ENCODE data around the gene TCF19. TPM values are rescaled to one million over a fixed set of nuclear protein-coding genes. Genes with fewer than 3 reads are reported as not detected.
"Not testable (repeated sequence)": the region's sequence is repeated elsewhere in the genome, so short reads cannot be mapped to it uniquely, and the experiment has no call there.

Gene TCF19
- total RNA-seq, 6 experiments from 2014 or later = 14.2 to 32.9 (median 29.6) TPM

DNA sequence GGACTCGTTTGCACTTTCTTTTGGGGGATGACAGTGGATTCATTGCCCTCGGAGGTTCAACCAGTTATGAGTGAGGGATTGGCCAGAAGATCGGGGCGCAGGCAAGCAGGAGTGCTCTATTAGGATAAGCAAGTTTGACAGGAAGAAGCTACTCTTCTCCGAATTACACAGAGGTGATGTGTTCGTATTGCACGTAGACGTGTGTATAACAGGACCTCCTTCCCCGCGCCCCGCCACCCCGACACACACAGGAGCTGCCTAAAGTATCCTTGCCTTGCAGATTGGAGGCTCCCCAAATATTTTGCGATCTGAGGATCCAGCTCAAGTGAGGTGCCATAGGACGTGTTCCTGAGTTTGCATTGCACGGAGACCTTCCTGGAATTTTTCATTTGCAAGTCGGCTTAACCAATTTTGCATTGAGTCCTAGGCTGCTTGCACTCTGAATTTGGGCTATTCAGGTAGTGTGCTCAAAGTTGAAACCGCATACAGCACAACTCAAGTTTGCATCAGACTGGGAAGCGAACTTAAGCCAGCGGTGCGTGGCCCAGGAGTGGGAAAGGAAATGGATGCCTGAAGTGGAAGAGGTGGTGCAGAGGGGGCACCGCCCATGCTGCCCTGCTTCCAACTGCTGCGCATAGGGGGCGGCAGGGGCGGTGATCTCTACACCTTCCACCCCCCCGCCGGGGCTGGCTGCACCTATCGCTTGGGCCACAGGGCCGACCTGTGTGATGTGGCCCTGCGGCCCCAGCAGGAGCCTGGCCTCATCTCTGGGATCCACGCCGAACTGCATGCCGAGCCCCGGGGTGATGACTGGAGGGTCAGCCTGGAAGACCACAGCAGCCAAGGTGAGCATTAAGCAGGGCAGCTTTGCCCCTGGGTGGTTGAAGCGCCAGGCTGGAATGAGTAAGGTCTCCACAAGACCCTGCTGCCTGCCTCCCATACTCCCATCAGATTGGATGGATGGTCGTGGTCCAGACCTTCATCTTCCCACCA lies 770 bp downstream of the TCF19 start:
- Mint-ChIP-seq H3K27ac (peak overlapping the region; percentile 83), H3K27me3 (ENCODE audit: insufficient read depth) (peaks cover 1% of the 10 kb centered on the region; the same call in 1 of the 2 replicates), H3K4me3 (peak overlapping the region; percentile 98), H3K9me3 (no peaks in the 10 kb centered on the region), H3K36me3 (ENCODE audit: low read depth) (peaks cover 15% of the 10 kb centered on the region), H3K4me1 (ENCODE audit: low read depth) (peaks cover 46% of the 10 kb centered on the region)
- no peak for DNase-seq
- TF ChIP-seq, protein P1, sequence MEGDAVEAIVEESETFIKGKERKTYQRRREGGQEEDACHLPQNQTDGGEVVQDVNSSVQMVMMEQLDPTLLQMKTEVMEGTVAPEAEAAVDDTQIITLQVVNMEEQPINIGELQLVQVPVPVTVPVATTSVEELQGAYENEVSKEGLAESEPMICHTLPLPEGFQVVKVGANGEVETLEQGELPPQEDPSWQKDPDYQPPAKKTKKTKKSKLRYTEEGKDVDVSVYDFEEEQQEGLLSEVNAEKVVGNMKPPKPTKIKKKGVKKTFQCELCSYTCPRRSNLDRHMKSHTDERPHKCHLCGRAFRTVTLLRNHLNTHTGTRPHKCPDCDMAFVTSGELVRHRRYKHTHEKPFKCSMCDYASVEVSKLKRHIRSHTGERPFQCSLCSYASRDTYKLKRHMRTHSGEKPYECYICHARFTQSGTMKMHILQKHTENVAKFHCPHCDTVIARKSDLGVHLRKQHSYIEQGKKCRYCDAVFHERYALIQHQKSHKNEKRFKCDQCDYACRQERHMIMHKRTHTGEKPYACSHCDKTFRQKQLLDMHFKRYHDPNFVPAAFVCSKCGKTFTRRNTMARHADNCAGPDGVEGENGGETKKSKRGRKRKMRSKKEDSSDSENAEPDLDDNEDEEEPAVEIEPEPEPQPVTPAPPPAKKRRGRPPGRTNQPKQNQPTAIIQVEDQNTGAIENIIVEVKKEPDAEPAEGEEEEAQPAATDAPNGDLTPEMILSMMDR (IDR thresholded peaks at IDR 0.05) = peak; percentile 46

DNA sequence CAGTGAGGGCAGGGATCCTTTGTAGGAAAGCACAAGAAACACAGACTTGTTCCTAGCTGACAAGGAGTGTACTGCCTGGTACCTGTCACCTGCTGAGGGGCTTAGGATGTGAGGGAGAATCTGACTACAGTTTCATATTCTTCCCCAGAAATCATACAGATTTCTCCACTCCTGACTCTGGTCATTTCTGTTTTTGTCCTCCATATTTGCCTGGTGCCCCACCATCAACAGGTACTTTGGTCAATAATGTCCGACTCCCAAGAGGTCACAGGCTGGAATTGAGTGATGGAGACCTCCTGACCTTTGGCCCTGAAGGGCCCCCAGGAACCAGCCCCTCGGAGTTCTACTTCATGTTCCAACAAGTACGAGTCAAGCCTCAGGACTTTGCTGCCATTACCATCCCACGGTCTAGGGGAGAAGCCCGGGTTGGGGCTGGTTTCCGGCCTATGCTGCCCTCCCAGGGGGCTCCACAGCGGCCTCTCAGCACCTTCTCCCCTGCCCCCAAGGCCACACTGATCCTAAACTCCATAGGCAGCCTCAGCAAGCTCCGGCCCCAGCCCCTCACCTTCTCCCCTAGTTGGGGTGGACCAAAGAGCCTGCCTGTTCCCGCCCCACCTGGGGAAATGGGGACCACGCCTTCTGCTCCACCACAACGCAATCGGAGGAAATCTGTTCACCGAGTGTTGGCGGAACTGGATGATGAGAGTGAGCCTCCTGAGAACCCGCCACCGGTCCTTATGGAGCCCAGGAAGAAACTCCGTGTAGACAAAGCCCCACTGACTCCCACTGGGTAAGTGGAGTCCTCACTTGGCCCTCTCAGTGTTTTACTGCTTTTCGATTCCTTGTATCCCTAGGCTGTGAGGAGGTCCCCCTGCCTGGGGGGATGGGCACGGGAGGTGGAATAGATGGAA lies 3.1 kb downstream of the TCF19 start:
- Mint-ChIP-seq H3K27ac (no peak overlapping the region), H3K36me3 (ENCODE audit: low read depth) (peaks cover 5% of the 10 kb centered on the region; the same call in 1 of the 2 replicates), H3K27me3 (ENCODE audit: insufficient read depth) (no peaks in the 10 kb centered on the region; the same call in 1 of the 2 replicates), H3K9me3 (no peaks in the 10 kb centered on the region), H3K4me3 (no peak overlapping the region), H3K4me1 (ENCODE audit: low read depth) (peaks cover 46% of the 10 kb centered on the region)
- TF ChIP-seq, protein P1 (IDR thresholded peaks at IDR 0.05) = no peak
- DNase-seq = no peak

DNA sequence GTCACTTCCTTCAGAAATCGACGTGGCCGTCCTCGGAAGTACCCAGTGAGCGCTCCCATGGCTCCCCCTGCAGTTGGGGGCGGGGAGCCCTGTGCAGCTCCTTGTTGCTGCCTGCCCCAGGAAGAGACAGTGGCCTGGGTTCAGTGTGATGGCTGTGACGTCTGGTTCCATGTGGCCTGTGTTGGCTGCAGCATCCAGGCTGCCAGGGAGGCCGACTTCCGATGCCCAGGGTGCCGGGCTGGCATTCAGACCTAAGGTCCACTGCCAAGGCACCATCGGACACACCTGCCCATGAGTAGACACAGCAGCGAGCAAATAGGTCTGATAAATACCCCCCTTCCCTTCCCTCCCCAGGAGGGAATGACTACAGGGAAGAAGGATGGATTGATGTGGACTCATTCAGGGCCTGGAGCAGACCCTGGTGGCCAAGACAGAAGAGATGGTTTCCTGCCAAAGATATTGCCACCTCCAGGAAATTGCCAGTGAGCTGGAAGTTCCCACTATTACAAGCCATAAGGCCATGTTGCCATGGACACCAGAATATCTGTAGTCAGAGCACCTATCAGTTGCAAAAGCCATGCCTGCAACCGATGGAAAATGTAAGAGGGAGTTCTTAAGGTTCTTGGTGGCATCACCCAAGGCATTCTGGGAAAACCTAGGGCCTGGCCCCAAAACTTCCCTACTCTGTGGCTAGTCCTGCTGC lies 4.2 kb downstream of the TCF19 start:
- peaks cover 36% of the 10 kb centered on the region for H3K4me1 Mint-ChIP-seq (ENCODE audit: low read depth)
- 0 out of 2 replicates have a peak, but pooled peaks cover 6% of the 10 kb centered on the region for H3K36me3 Mint-ChIP-seq (ENCODE audit: low read depth)

DNA sequence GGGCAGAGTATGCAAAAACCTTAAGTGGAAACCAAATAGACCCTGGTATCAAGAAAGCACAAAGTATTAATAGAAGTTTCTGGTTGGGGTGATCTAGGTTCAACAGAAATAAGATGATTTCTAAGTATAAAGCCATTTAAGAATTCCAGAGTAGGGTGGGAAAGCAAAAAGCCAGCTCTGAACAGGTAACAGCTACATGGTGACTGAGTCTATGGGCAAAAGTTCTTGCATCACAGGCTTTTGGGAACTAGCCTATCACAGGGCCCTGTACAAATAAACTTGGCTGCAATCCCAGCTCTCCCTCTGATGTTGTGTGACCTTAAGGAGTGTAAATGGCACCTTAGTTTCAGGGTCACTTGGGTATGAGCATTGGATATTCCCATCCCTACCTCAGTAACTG lies 5.5 kb downstream of the TCF19 start:
- Mint-ChIP-seq H3K36me3 (ENCODE audit: low read depth) (0 out of 2 replicates have a peak, but pooled peaks cover 8% of the 10 kb centered on the region), H3K4me1 (ENCODE audit: low read depth) (peaks cover 33% of the 10 kb centered on the region), H3K27me3 (ENCODE audit: insufficient read depth) (no peaks in the 10 kb centered on the region; the same call in 1 of the 2 replicates), H3K4me3 (no peak overlapping the region), H3K27ac (no peak overlapping the region), H3K9me3 (no peaks in the 10 kb centered on the region)
- DNase-seq = no peak
- TF ChIP-seq, protein P1 (IDR thresholded peaks at IDR 0.05) = no peak

More for the DNA sequence above, 4.2 kb downstream of the TCF19 start:
- H3K4me3 Mint-ChIP-seq = no peak overlapping the region
- DNase-seq = no peak
- H3K9me3 Mint-ChIP-seq = no peaks in the 10 kb centered on the region
- TF ChIP-seq, protein P1 (IDR thresholded peaks at IDR 0.05) = no peak
- no peak overlapping the region for H3K27ac Mint-ChIP-seq
- no peaks in the 10 kb centered on the region; the same call in 1 of the 2 replicates for H3K27me3 Mint-ChIP-seq (ENCODE audit: insufficient read depth)

DNA sequence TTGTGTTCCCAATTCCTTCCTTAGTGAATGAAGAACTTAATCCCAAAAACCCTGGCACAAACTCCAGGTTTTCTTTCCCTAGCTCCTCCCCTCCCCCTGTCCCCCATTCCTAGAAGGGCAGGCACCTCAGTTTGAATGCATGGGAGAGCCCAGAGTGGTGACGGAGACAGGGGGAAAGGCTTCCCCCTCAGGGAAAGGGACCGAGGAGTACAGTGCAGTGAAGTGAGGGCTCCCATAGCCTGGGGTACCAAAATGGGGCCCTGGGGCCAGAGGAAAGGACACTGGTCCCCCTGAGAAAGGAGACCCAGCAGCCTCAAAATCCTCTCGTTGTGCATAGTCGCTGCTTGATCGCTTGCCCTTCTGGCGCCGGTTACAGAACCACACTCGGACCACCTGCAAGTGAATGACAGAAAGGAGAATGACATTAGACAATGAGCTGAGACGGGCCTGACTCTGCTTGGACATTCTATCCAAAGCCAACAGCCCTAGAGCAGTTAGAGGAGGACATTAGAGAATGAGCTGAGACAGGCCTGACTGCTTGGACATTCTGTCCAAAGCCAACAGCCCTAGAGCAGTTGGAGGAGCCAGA lies 6.2 kb downstream of the TCF19 start:
- H3K9me3 Mint-ChIP-seq; DNase-seq; H3K36me3 Mint-ChIP-seq (ENCODE audit: low read depth); H3K4me3 Mint-ChIP-seq; H3K27me3 Mint-ChIP-seq (ENCODE audit: insufficient read depth); H3K27ac Mint-ChIP-seq: not testable (repeated sequence)
- peaks cover 31% of the 10 kb centered on the region for H3K4me1 Mint-ChIP-seq (ENCODE audit: low read depth)

DNA sequence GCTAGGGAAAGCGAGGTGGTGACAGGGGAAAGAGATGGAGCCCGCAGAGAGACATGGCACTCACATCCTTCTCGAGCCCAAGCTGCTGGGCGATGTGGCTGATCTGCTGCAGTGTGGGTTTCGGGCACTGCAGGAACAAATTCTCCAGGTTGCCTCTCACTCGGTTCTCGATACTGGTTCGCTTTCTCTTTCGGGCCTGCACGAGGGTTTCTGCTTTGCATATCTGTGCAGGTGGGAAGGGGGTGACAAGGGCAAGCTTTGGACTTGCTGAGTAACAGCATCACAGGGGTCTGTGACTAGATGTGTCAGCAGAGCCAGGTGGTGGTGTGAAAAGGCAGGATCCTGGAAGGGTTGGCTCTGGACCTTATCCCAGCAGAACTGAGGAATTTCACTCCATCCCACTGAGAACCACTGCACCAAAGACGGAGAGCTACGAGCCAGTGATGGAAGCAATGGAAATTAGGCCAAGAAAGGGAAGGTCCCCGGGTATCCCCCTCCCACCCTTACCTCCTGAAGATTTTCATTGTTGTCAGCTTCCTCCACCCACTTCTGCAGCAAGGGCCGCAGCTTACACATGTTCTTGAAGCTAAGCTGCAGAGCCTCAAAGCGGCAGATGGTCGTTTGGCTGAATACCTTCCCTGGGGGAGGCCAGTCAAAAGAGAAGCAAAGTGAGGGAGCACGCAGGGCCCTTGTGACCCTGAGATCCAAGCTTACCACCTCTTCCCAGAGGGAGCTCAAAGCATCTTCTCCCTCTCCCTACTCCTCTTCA lies 6.9 kb downstream of the TCF19 start:
- not testable (repeated sequence) for DNase-seq; H3K27ac Mint-ChIP-seq; H3K9me3 Mint-ChIP-seq; H3K36me3 Mint-ChIP-seq (ENCODE audit: low read depth); H3K4me3 Mint-ChIP-seq; H3K27me3 Mint-ChIP-seq (ENCODE audit: insufficient read depth)
- H3K4me1 Mint-ChIP-seq (ENCODE audit: low read depth) = peaks cover 26% of the 10 kb centered on the region
